Mesenchymal stem cell (in vitro differentiated cells and primary cell): ENCODE data around the gene CYP26B1.

Experiments used
- DNase-seq: peaks from one replicate; pipeline ENCODE4 v3.0.0-alpha.2; 2013
- H2AFZ ChIP-seq: one replicate; pipeline ENCODE4 v1.6.1; 2013; ENCODE audit warnings: low read depth, mild to moderate bottlenecking, control low read depth, inconsistent platforms, low read length, moderate library complexity
- H2AK5ac ChIP-seq: 2 replicates; pipeline ENCODE4 v1.6.1; 2013; ENCODE audit warnings: low read length, moderate library complexity, mild to moderate bottlenecking, inconsistent platforms; ENCODE audit not compliant: severe bottlenecking
- H2BK120ac ChIP-seq: one replicate; pipeline ENCODE4 v1.6.1; 2013; ENCODE audit warnings: low read depth, mild to moderate bottlenecking, inconsistent platforms, low read length, moderate library complexity
- H2BK12ac ChIP-seq, 2 experiments: one replicate each; pipeline ENCODE4 v1.6.1; 2013; ENCODE audit warnings: inconsistent platforms in 2 of 2, low read length in 2 of 2, mild to moderate bottlenecking in 2 of 2, moderate library complexity in 2 of 2, control low read depth in 1 of 2
- H2BK15ac ChIP-seq: one replicate; pipeline ENCODE4 v1.6.1; 2013; ENCODE audit warnings: mild to moderate bottlenecking, low read depth, inconsistent platforms; ENCODE audit not compliant: poor library complexity, severe bottlenecking
- H2BK5ac ChIP-seq: 2 replicates; pipeline ENCODE4 v1.6.1; 2013; ENCODE audit warnings: low read depth, mild to moderate bottlenecking, low read length, control low read depth, inconsistent platforms; ENCODE audit not compliant: poor library complexity, severe bottlenecking
- H3K14ac ChIP-seq, 2 experiments: one replicate each; pipeline ENCODE4 v1.6.1; 2013; ENCODE audit warnings: inconsistent platforms in 2 of 2, low read length in 2 of 2, control low read depth in 1 of 2, mild to moderate bottlenecking in 1 of 2, moderate library complexity in 1 of 2
- H3K18ac ChIP-seq, 2 experiments: one replicate each; pipeline ENCODE4 v1.6.1; 2013; ENCODE audit warnings: inconsistent platforms in 2 of 2, low read length in 2 of 2, control low read depth in 1 of 2, low read depth in 1 of 2, mild to moderate bottlenecking in 1 of 2
- H3K23ac ChIP-seq, 2 experiments: one replicate each; pipeline ENCODE4 v1.6.1; 2013; ENCODE audit warnings: inconsistent platforms in 2 of 2, low read length in 2 of 2, mild to moderate bottlenecking in 2 of 2, moderate library complexity in 2 of 2, control low read depth in 1 of 2
- H3K27ac ChIP-seq: 2 replicates; pipeline ENCODE4 v1.5.1; 2013; ENCODE audit warnings: mild to moderate bottlenecking, moderate library complexity, low read length, control low read depth, inconsistent platforms; ENCODE audit not compliant: poor library complexity, severe bottlenecking
- H3K27me3 ChIP-seq, 2 experiments: 2 replicates each; pipeline versions ENCODE4 v1.6.1 to v1.7.0; 2013; ENCODE audit warnings: low read length in 2 of 2, mild to moderate bottlenecking in 2 of 2, moderate library complexity in 2 of 2, control low read depth in 1 of 2, inconsistent platforms in 1 of 2; ENCODE audit not compliant: control insufficient read depth in 1 of 2, insufficient read depth in 1 of 2
- H3K36me3 ChIP-seq, 2 experiments: 2 replicates each; pipeline versions ENCODE4 v1.6.1 to v1.7.0; 2013; ENCODE audit warnings: low read length in 2 of 2, control low read depth in 1 of 2, inconsistent platforms in 1 of 2, low read depth in 1 of 2, mild to moderate bottlenecking in 1 of 2; ENCODE audit not compliant: insufficient read depth in 2 of 2, control insufficient read depth in 1 of 2
- H3K4ac ChIP-seq, 2 experiments: one replicate each; pipeline ENCODE4 v1.6.1; 2013; ENCODE audit warnings: inconsistent platforms in 2 of 2, low read length in 2 of 2, mild to moderate bottlenecking in 2 of 2, moderate library complexity in 2 of 2, control low read depth in 1 of 2, low read depth in 1 of 2
- H3K4me1 ChIP-seq: 2 replicates; pipeline ENCODE4 v1.6.1; 2013; ENCODE audit warnings: low read depth, low read length, control low read depth; ENCODE audit not compliant: control insufficient read depth, insufficient read depth
- H3K4me2 ChIP-seq: 2 replicates; pipeline ENCODE4 v1.6.1; 2013; ENCODE audit warnings: low read length, mild to moderate bottlenecking, inconsistent platforms; ENCODE audit not compliant: poor library complexity, severe bottlenecking
- H3K4me3 ChIP-seq, 2 experiments: 2 replicates each; pipeline versions ENCODE4 v1.5.1 to v1.7.0; 2013; ENCODE audit warnings: low read length in 2 of 2, mild to moderate bottlenecking in 2 of 2, control low read depth in 1 of 2, low read depth in 1 of 2; ENCODE audit not compliant: insufficient read depth in 1 of 2
- H3K79me1 ChIP-seq: replicated peaks from 2 replicates; pipeline ENCODE4 v1.6.1; 2013; ENCODE audit warnings: mild to moderate bottlenecking, control low read depth, low read length, inconsistent platforms; ENCODE audit not compliant: poor library complexity, severe bottlenecking
- H3K9ac ChIP-seq: 2 replicates; pipeline ENCODE4 v1.7.0; 2013; ENCODE audit warnings: mild to moderate bottlenecking, low read length, moderate library complexity
- H3K9me3 ChIP-seq: 2 replicates; pipeline ENCODE4 v1.7.0; 2013; ENCODE audit warnings: mild to moderate bottlenecking, low read length; ENCODE audit not compliant: control insufficient read depth
- H4K8ac ChIP-seq: one replicate; pipeline ENCODE4 v1.6.1; 2013; ENCODE audit warnings: inconsistent platforms, mild to moderate bottlenecking, low read length, moderate library complexity
- H4K91ac ChIP-seq: one replicate; pipeline ENCODE4 v1.6.1; 2013; ENCODE audit warnings: mild to moderate bottlenecking, low read length, inconsistent platforms
- WGBS: methylation state at CpG from one replicate; pipeline ENCODE4 v1.1.7; 2013; ENCODE audit warnings: mixed read lengths; 5-methylcytosine and 5-hydroxymethylcytosine counted together

Gene CYP26B1

GRCh38 chr2:72131371-72131891 is 16.2 kb downstream of the CYP26B1 start:
- Histone ChIP-seq H3K9me3 (no peaks in the 10 kb centered on the region), H3K9ac (no peak overlapping the region), H2AFZ (no peak overlapping the region), H2BK120ac (no peak overlapping the region), H2BK15ac (no peak overlapping the region), H3K27me3 (peaks cover 0 to 14% of the 10 kb centered on the region in 2 experiments), H2AK5ac (no peak overlapping the region), H3K4me3 (no peak overlapping the region), H3K23ac (no peak overlapping the region), H3K36me3 (peaks cover 4 to 49% of the 10 kb centered on the region in 2 experiments), H4K8ac (no peak overlapping the region), H2BK12ac (no peak overlapping the region), H2BK5ac (no peak overlapping the region), H3K4me2 (no peak overlapping the region), H3K4ac (no peak overlapping the region), H3K27ac (no peak overlapping the region), H3K18ac (no peak overlapping the region), H3K79me1 (no peaks in the 10 kb centered on the region), H3K14ac (no peak overlapping the region), H3K4me1 (peaks cover 4% of the 10 kb centered on the region), H4K91ac (no peak overlapping the region)
- DNase-seq: no peak
- WGBS: 97% methylated on average over 16 of the region's 16 CpGs

GRCh38 chr2:72130659-72131360 is 16.9 kb downstream of the CYP26B1 start:
- no peak overlapping the region for H2BK120ac ChIP-seq
- H3K9ac ChIP-seq: no peak overlapping the region
- H3K18ac ChIP-seq: no peak overlapping the region
- H3K14ac ChIP-seq: no peak overlapping the region
- peaks cover 0 to 14% of the 10 kb centered on the region in 2 experiments for H3K27me3 ChIP-seq
- H3K4me2 ChIP-seq: no peak overlapping the region
- DNase-seq: no peak
- H2BK15ac ChIP-seq: no peak overlapping the region
- no peak overlapping the region for H3K4me3 ChIP-seq
- H3K23ac ChIP-seq: no peak overlapping the region
- no peak overlapping the region for H3K27ac ChIP-seq
- H2BK5ac ChIP-seq: no peak overlapping the region
- H4K91ac ChIP-seq: no peak overlapping the region
- H3K4me1 ChIP-seq: peaks cover 4% of the 10 kb centered on the region
- H2AFZ ChIP-seq: no peak overlapping the region
- no peaks in the 10 kb centered on the region for H3K79me1 ChIP-seq
- H2AK5ac ChIP-seq: no peak overlapping the region
- H3K9me3 ChIP-seq: no peaks in the 10 kb centered on the region
- no peak overlapping the region for H2BK12ac ChIP-seq
- H3K4ac ChIP-seq: no peak overlapping the region
- WGBS: 55% methylated on average over 23 of the region's 26 CpGs
- H4K8ac ChIP-seq: no peak overlapping the region
- peaks cover 4 to 49% of the 10 kb centered on the region in 2 experiments for H3K36me3 ChIP-seq

GRCh38 chr2:72129681-72130340 is 17.9 kb downstream of the CYP26B1 start:
- Histone ChIP-seq H3K4ac (no peak overlapping the region), H2BK15ac (no peak overlapping the region)

DNA sequence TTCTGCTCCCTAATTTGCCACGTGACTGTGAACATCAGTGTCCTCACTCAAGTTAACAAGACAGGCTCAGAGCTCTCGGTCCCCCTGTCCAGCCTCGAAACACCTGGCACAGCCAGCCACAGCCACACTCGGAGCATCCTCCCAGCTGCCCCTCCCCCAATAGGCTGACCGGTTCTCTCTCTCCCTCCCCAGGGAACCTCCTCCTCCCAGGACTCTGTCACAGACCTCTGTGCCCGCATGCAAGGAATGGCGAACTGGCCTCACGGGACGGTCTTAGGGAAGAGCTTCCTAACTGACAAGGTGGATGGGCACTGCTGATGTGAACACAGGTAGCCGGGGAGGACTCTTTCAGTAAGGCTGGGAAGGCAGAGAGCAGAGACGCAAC is 18.8 kb downstream of the CYP26B1 start:
- no peak overlapping the region for H2BK5ac ChIP-seq
- 77% methylated on average over 10 of the region's 11 CpGs for WGBS
- H4K8ac ChIP-seq: no peak overlapping the region
- H3K9me3 ChIP-seq: no peaks in the 10 kb centered on the region
- H3K9ac ChIP-seq: no peak overlapping the region
- no peak overlapping the region for H3K4me2 ChIP-seq
- no peak overlapping the region for H3K4me3 ChIP-seq
- no peak overlapping the region for H4K91ac ChIP-seq
- no peak overlapping the region for H3K14ac ChIP-seq
- H2AFZ ChIP-seq: no peak overlapping the region
- no peak overlapping the region for H3K23ac ChIP-seq
- H2AK5ac ChIP-seq: no peak overlapping the region
- H2BK120ac ChIP-seq: no peak overlapping the region
- H3K36me3 ChIP-seq: peaks cover 0 to 32% of the 10 kb centered on the region in 2 experiments
- no peak overlapping the region for H3K4ac ChIP-seq
- no peak overlapping the region for H2BK12ac ChIP-seq
- no peaks in the 10 kb centered on the region for H3K79me1 ChIP-seq
- peaks cover 0 to 14% of the 10 kb centered on the region in 2 experiments for H3K27me3 ChIP-seq
- no peak overlapping the region for H3K18ac ChIP-seq
- no peak overlapping the region for H3K27ac ChIP-seq
- no peaks in the 10 kb centered on the region for H3K4me1 ChIP-seq
- H2BK15ac ChIP-seq: no peak overlapping the region
- no peak for DNase-seq

More at GRCh38 chr2:72129681-72130340, 17.9 kb downstream of the CYP26B1 start:
- Histone ChIP-seq H3K9me3 (no peaks in the 10 kb centered on the region), H2BK120ac (no peak overlapping the region), H3K14ac (no peak overlapping the region), H2BK5ac (no peak overlapping the region), H3K36me3 (peaks cover 4 to 40% of the 10 kb centered on the region in 2 experiments), H2AFZ (no peak overlapping the region), H3K9ac (no peak overlapping the region), H4K8ac (no peak overlapping the region), H4K91ac (no peak overlapping the region), H2BK12ac (no peak overlapping the region), H3K4me2 (no peak overlapping the region), H3K23ac (no peak overlapping the region), H2AK5ac (no peak overlapping the region), H3K27me3 (peaks cover 0 to 14% of the 10 kb centered on the region in 2 experiments), H3K18ac (no peak overlapping the region), H3K4me3 (no peak overlapping the region), H3K27ac (no peak overlapping the region), H3K4me1 (peaks cover 4% of the 10 kb centered on the region), H3K79me1 (no peaks in the 10 kb centered on the region)
- 88% methylated on average over 9 of the region's 9 CpGs for WGBS
- no peak for DNase-seq
